ENCODE measurements around the gene CD4.

DNA sequence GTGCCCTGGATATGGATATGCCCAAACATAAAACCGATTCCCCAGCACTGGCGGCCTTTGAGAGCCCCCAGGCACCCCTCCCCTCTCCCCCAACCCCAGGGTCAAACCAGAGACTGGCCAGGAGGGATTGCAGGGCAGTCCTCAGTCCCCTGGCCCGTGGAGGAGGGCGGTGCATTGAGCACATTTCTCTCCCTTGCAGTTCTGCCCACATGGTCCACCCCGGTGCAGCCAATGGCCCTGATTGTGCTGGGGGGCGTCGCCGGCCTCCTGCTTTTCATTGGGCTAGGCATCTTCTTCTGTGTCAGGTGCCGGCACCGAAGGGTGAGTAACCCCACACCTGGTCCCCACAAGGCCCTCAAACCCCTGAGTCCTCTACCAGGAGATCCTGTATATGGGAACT, 28.9 kb downstream of the CD4 start:
- TF ChIP-seq CREB1 (IDR thresholded peaks at IDR 0.05; ENCODE audit: low read depth): no peak
- TF ChIP-seq FOXM1 (IDR thresholded peaks at IDR 0.05; ENCODE audit: low read depth, low read length): no peak
- TF ChIP-seq, protein P1, sequence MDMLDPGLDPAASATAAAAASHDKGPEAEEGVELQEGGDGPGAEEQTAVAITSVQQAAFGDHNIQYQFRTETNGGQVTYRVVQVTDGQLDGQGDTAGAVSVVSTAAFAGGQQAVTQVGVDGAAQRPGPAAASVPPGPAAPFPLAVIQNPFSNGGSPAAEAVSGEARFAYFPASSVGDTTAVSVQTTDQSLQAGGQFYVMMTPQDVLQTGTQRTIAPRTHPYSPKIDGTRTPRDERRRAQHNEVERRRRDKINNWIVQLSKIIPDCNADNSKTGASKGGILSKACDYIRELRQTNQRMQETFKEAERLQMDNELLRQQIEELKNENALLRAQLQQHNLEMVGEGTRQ (IDR thresholded peaks at IDR 0.05; ENCODE audit: borderline replicate concordance, low read depth, low read length): no peak
- no peak for TF ChIP-seq BHLHE40 (IDR thresholded peaks at IDR 0.05; ENCODE audit: borderline replicate concordance in 1 of 2, low read depth in 2 of 2, low read length in 1 of 2)

Data from GM12878 (cell line).